ENCODE results near the gene FAM107B. TPM values are rescaled to one million over a fixed set of nuclear protein-coding genes. Genes with fewer than 3 reads are reported as not detected.

Gene FAM107B
- total RNA-seq, 1 experiment from 2014 or later = 41.6 TPM

- no peak for TF ChIP-seq REST (IDR thresholded peaks at IDR 0.05; ENCODE audit: low read depth)
Measured at GRCh38 chr10:14555807-14556206, 218.9 kb downstream of the FAM107B start (continued).

- no peak for ATAC-seq
- Histone ChIP-seq H3K9me3 (ENCODE audit: control insufficient read depth in 1 of 2, insufficient read depth in 1 of 2, low read depth in 1 of 2, low read length in 2 of 2) (no peaks in the 10 kb centered on the region), H3K27ac (ENCODE audit: low read depth, low read length) (no peak overlapping the region), H3K4me2 (ENCODE audit: low read length) (peak overlapping the region; percentile 61), H3K36me3 (ENCODE audit: control insufficient read depth in 1 of 2, insufficient read depth in 2 of 2, low read length in 2 of 2) (no peaks in the 10 kb centered on the region), H3K9me2 (ENCODE audit: insufficient read depth) (no peaks in the 10 kb centered on the region), H3K79me2 (ENCODE audit: insufficient read depth, low read length) (no peaks in the 10 kb centered on the region), H2AFZ (ENCODE audit: low read depth, low read length, poor library complexity, severe bottlenecking) (no peak overlapping the region), H3K4me1 (ENCODE audit: control insufficient read depth in 1 of 2, insufficient read depth in 2 of 2, low read length in 2 of 2) (peaks cover 8 to 21% of the 10 kb centered on the region in 2 experiments), H4K20me1 (ENCODE audit: insufficient read depth) (no peaks in the 10 kb centered on the region), H3K27me3 (ENCODE audit: insufficient read depth, low read length) (no peaks in the 10 kb centered on the region), H3K9ac (ENCODE audit: low read length) (no peak overlapping the region), H3K4me3 (replicated peaks in 1 of 2; ENCODE audit: low read depth in 1 of 2, low read length in 2 of 2) (no peak overlapping the region; a peak in 1 of 4 replicates)
- intact Hi-C loops (cut with micrococcal nuclease) = no loop called here
- no peak for DNase-seq (ENCODE audit: low read depth, low spot score)
- ChIA-PET POLR2A (interaction anchor here (1.1 kb wide), 1 partner anchor 20 kb away, joined by 3 read pairs; no protein-coding TSS in a partner anchor), RAD21 (ENCODE audit: low non-redundant PET in 1 of 2, low total read pairs in 2 of 2, uncharacterized antibody in 2 of 2, unreplicated experiment in 2 of 2) (no interaction called here), CTCF (no interaction called here)
- BruUV-seq (replicated peaks) = no TSS peak
- TF ChIP-seq REST (IDR thresholded peaks at IDR 0.05; ENCODE audit: low read depth) = no peak
- no peak for TF ChIP-seq SRF (IDR thresholded peaks at IDR 0.05; ENCODE audit: low read depth)
- no peak for TF ChIP-seq EZH2phosphoT487 (IDR thresholded peaks at IDR 0.05; ENCODE audit: borderline replicate concordance)
- no peak for TF ChIP-seq FOSL1 (IDR thresholded peaks at IDR 0.05; ENCODE audit: low read depth)
- no peak for TF ChIP-seq EZH2 (IDR thresholded peaks at IDR 0.05)
- TF ChIP-seq ZNF274 (IDR thresholded peaks at IDR 0.05; ENCODE audit: low read depth, low read length) = no peak
- no peak for TF ChIP-seq ELF1 (IDR thresholded peaks at IDR 0.05; ENCODE audit: borderline replicate concordance, low read depth)
- TF ChIP-seq TCF7L2 (IDR thresholded peaks at IDR 0.05; ENCODE audit: borderline replicate concordance, extremely low read depth, insufficient read depth, insufficient read length) = no peak
Measured at GRCh38 chr10:14554491-14555205, 220.0 kb downstream of the FAM107B start.
